Measurements from ENCODE around the gene ZNF334. TPM values are rescaled to one million over a fixed set of nuclear protein-coding genes. Genes with fewer than 3 reads are reported as not detected.
A peak's percentile ranks its signal among the peaks of the same experiment; 100 is the strongest.

The ZNF334 gene
- polyA plus RNA-seq, 2 of the 4 experiments (the other 2 are of a cell fraction): not detected

- Histone ChIP-seq H3K4me3 (no peak overlapping the region), H3K4me1 (no peaks in the 10 kb centered on the region), H3K4me2 (no peak overlapping the region), H3K9me3 (no peaks in the 10 kb centered on the region), H3K27ac (no peak overlapping the region)
- WGBS (ENCODE audit: missing lambda C conversion rate): 0% methylated on average over 2 of the region's 2 CpGs
- TF ChIP-seq MAFK (IDR thresholded peaks at IDR 0.05; ENCODE audit: partially characterized antibody) (peak; percentile 56), FOSB (CRISPR knock-in tag; IDR thresholded peaks at IDR 0.05) (no peak)
- ChIA-PET POLR2A (no interaction called here), CTCF (interaction anchor here (1.0 to 1.2 kb wide), 3 partner anchors 37 to 352 kb away, joined by 3 read pairs; no protein-coding TSS in a partner anchor)
- no peak for DNase-seq (ENCODE audit: low read depth in 1 of 2, low spot score in 1 of 2)
- no peak for ATAC-seq
- FAIRE-seq: no peak
These were observed 29.5 kb downstream of the ZNF334 start for GRCh38 chr20:46483879-46484278.

- Histone ChIP-seq H3K4me1 (no peaks in the 10 kb centered on the region), H3K27ac (no peak overlapping the region), H3K4me3 (no peak overlapping the region), H3K9me3 (no peaks in the 10 kb centered on the region), H3K4me2 (no peak overlapping the region)
- DNase-seq (ENCODE audit: low read depth in 1 of 2, low spot score in 1 of 2) (no peak), FAIRE-seq (no peak), ATAC-seq (no peak)
- ChIA-PET CTCF (no interaction called here), POLR2A (no interaction called here)
- 48% methylated on average over 2 of the region's 2 CpGs for WGBS (ENCODE audit: missing lambda C conversion rate)
- TF ChIP-seq TP53 (CRISPR knock-in tag; IDR thresholded peaks at IDR 0.05) (no peak), NFE2L2 (conservative IDR thresholded peaks at IDR 0.05; ENCODE audit: low read length) (0 out of 2 replicates have a peak, but pooled peaks have one; percentile 22), MAFK (IDR thresholded peaks at IDR 0.05; ENCODE audit: partially characterized antibody) (peak; percentile 24)
These were observed 30.5 kb downstream of the ZNF334 start for GRCh38 chr20:46482864-46483263.

DNA sequence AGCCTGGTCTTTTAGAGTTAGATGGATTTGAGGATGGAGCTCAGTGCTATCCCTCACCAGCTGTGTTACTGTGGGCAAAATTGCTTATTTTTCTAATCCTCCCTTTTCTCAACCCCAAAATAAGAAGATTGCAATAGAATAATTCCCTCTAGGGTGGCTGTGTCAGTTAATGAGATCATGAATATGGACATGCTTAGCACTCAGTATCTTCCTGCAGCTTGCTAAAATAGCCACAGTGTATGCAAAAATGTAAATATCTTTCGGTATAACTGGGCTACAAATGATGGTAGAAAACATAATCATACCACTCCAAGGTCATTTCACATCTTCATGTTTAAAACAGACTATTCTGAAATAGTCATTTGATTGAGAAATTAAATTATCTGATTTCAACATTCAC lies 35.7 kb downstream of the ZNF334 start:
- ATAC-seq: no peak
- Histone ChIP-seq H3K4me2 (no peak overlapping the region), H3K4me3 (no peak overlapping the region), H3K4me1 (no peaks in the 10 kb centered on the region), H3K9me3 (no peaks in the 10 kb centered on the region), H3K27ac (no peak overlapping the region)
- no peak for FAIRE-seq
- TF ChIP-seq HOXB5 (CRISPR knock-in tag; IDR thresholded peaks at IDR 0.05) (no peak), PHF8 (IDR thresholded peaks at IDR 0.05; ENCODE audit: borderline replicate concordance, low read depth) (no peak), NPAS2 (CRISPR knock-in tag; IDR thresholded peaks at IDR 0.05; ENCODE audit: borderline replicate concordance) (no peak), ZSCAN20 (CRISPR knock-in tag; IDR thresholded peaks at IDR 0.05) (no peak), MAFK (IDR thresholded peaks at IDR 0.05; ENCODE audit: partially characterized antibody) (no peak), ZC3H11A (IDR thresholded peaks at IDR 0.05) (no peak), HDAC2 (IDR thresholded peaks at IDR 0.05) (no peak), CHD4 (IDR thresholded peaks at IDR 0.05; ENCODE audit: borderline replicate concordance) (no peak)
- CTCF ChIA-PET: interaction anchor here (1.3 kb wide), 1 partner anchor 10 kb away, joined by 3 read pairs; no protein-coding TSS in a partner anchor
- POLR2A ChIA-PET: no interaction called here
- 3% methylated on average over 1 of the region's 1 CpG for WGBS (ENCODE audit: missing lambda C conversion rate)
- DNase-seq (ENCODE audit: low read depth in 1 of 2, low spot score in 1 of 2): no peak

DNA sequence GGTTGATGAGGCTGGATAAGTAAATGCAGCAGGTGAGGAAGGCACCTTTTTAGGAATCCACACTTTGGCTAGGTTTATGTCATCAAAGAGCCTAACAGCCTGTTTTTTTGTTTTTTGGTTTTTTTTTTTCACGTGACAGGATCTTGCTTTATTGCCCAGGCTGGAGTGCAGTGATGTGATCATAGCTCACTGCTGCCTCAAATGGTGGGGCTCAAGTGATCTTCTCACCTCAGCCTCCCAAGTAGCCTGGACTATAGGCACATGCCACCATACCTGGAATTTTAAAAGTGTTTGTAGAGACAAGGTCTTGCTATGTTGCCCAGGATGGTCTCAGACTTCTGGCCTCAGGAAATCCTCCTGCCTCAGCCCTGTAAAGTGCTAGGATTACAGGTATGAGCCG lies 36.1 kb downstream of the ZNF334 start:
- 0% methylated on average over 2 of the region's 2 CpGs for WGBS (ENCODE audit: missing lambda C conversion rate)
- Histone ChIP-seq H3K9me3 (no peaks in the 10 kb centered on the region), H3K27ac (no peak overlapping the region), H3K4me3 (no peak overlapping the region), H3K4me2 (no peak overlapping the region), H3K4me1 (no peaks in the 10 kb centered on the region)
- no peak for DNase-seq (ENCODE audit: low read depth in 1 of 2, low spot score in 1 of 2)
- ChIA-PET POLR2A (no interaction called here), CTCF (interaction anchor here (0.9 to 1.3 kb wide), 2 partner anchors 9 to 43 kb away, joined by 3 read pairs; no protein-coding TSS in a partner anchor)
- FAIRE-seq: no peak
- no peak for ATAC-seq
- TF ChIP-seq USF2 (IDR thresholded peaks at IDR 0.05) (no peak), HOXB13 (CRISPR knock-in tag; IDR thresholded peaks at IDR 0.05; ENCODE audit: low read depth) (no peak), KDM5A (IDR thresholded peaks at IDR 0.05) (no peak), EHMT2 (IDR thresholded peaks at IDR 0.05; ENCODE audit: low read depth) (no peak), NFE2L2 (conservative IDR thresholded peaks at IDR 0.05; ENCODE audit: low read length) (no peak), ATOH8 (CRISPR knock-in tag; IDR thresholded peaks at IDR 0.05; ENCODE audit: low read depth) (no peak), MYC (IDR thresholded peaks at IDR 0.05; ENCODE audit: borderline replicate concordance, low read length) (no peak)
- TF ChIP-seq, protein P1, sequence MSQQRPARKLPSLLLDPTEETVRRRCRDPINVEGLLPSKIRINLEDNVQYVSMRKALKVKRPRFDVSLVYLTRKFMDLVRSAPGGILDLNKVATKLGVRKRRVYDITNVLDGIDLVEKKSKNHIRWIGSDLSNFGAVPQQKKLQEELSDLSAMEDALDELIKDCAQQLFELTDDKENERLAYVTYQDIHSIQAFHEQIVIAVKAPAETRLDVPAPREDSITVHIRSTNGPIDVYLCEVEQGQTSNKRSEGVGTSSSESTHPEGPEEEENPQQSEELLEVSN (IDR thresholded peaks at IDR 0.05; ENCODE audit: borderline replicate concordance, low read depth): no peak
